Mesothelial cell of epicardium (in vitro differentiated cells): ENCODE measurements around the gene ZFX. TPM values are rescaled to one million over a fixed set of nuclear protein-coding genes. Genes with fewer than 3 reads are reported as not detected.

Source experiments
- DNase-seq, 2 experiments: peaks; one replicate each; pipeline ENCODE4 v3.0.0; 2021; ENCODE audit warnings: low spot score in 2 of 2; ENCODE audit not compliant: unreplicated experiment in 2 of 2
- H3K27ac Mint-ChIP-seq: 2 replicates; pipeline ENCODE4 v1.8.0; 2021; ENCODE audit warnings: mixed read lengths
- H3K27me3 Mint-ChIP-seq: 2 replicates; pipeline ENCODE4 v1.8.0; 2021; ENCODE audit warnings: low read depth, mixed read lengths
- H3K36me3 Mint-ChIP-seq: 2 replicates; pipeline ENCODE4 v1.8.0; 2021; ENCODE audit warnings: mixed read lengths
- H3K4me1 Mint-ChIP-seq: 2 replicates; pipeline ENCODE4 v1.8.0; 2021; ENCODE audit warnings: mixed read lengths
- H3K4me3 Mint-ChIP-seq: 2 replicates; pipeline ENCODE4 v1.8.0; 2021; ENCODE audit warnings: mild to moderate bottlenecking, moderate library complexity, mixed read lengths
- H3K9me3 Mint-ChIP-seq: 2 replicates; pipeline ENCODE4 v1.8.0; 2021; ENCODE audit warnings: mixed read lengths
- CTCF ChIP-seq: fragments of 200-600 bp; sonication (generic); IDR thresholded peaks from one replicate; pipeline ENCODE4 v1.5.0; 2021; ENCODE audit warnings: antibody characterized with exemption; ENCODE audit not compliant: unreplicated experiment
- total RNA-seq: library from RNA; stranded (reverse); gene quantifications from 3 replicates; pipeline ENCODE4 v1.2.1, GENCODE V29; 2021

The ZFX gene
- total RNA-seq, 1 donor from 2014 or later: 131 TPM

- DNase-seq: no peak
- no peak overlapping the region for H3K4me3 Mint-ChIP-seq
- no peak for TF ChIP-seq CTCF
- peaks cover 8% of the 10 kb centered on the region for H3K36me3 Mint-ChIP-seq
- peak overlapping the region; percentile 75 for H3K27ac Mint-ChIP-seq
- peaks cover 36% of the 10 kb centered on the region for H3K4me1 Mint-ChIP-seq
- H3K9me3 Mint-ChIP-seq: peaks cover 3% of the 10 kb centered on the region
- H3K27me3 Mint-ChIP-seq: no peaks in the 10 kb centered on the region
These were observed 67.3 kb downstream of the ZFX start for GRCh38 chrX:24216827-24217226.

- H3K27me3 Mint-ChIP-seq: no peaks in the 10 kb centered on the region
- no peak for TF ChIP-seq CTCF
- H3K9me3 Mint-ChIP-seq: peaks cover 3% of the 10 kb centered on the region
- peaks cover 4% of the 10 kb centered on the region for H3K36me3 Mint-ChIP-seq
- no peak for DNase-seq
- no peak overlapping the region for H3K27ac Mint-ChIP-seq
- peaks cover 44% of the 10 kb centered on the region for H3K4me1 Mint-ChIP-seq
- H3K4me3 Mint-ChIP-seq: no peak overlapping the region
These were observed 69.8 kb downstream of the ZFX start for GRCh38 chrX:24219320-24219719.

GRCh38 chrX:24221872-24222271 lies 72.3 kb downstream of the ZFX start:
- no peak for DNase-seq
- H3K36me3 Mint-ChIP-seq: peaks cover 19% of the 10 kb centered on the region
- H3K9me3 Mint-ChIP-seq: peaks cover 14% of the 10 kb centered on the region
- peaks cover 19% of the 10 kb centered on the region for H3K4me1 Mint-ChIP-seq
- no peaks in the 10 kb centered on the region for H3K27me3 Mint-ChIP-seq
- no peak for TF ChIP-seq CTCF
- H3K4me3 Mint-ChIP-seq: no peak overlapping the region
- peak overlapping the region; percentile 49 for H3K27ac Mint-ChIP-seq

- no peak for DNase-seq
- Mint-ChIP-seq H3K4me3 (no peak overlapping the region), H3K27me3 (no peaks in the 10 kb centered on the region), H3K4me1 (peaks cover 17% of the 10 kb centered on the region), H3K9me3 (peaks cover 18% of the 10 kb centered on the region), H3K27ac (no peak overlapping the region), H3K36me3 (peaks cover 20% of the 10 kb centered on the region)
- TF ChIP-seq CTCF: no peak
These were observed 75.7 kb downstream of the ZFX start for GRCh38 chrX:24225265-24225664.

DNA sequence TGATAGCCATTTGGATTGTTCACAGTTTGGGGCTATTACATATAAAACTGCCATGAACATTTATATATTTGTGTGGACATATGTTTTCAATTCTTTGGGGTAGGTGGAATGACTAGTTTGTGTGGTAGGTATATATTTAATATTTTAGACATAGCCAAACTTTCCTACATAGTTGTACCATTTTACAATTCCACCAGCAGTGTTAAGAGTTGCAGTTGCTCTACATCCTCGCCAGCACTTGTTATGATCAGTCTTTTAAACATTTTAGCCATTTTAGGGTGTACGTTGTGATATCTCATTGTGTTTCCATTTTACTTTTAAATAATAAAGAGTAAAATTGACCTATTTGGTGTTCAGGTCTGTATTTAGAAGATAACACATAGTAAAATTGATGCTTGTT lies 76.6 kb downstream of the ZFX start:
- no peak for TF ChIP-seq CTCF
- H3K4me1 Mint-ChIP-seq: peaks cover 23% of the 10 kb centered on the region
- peaks cover 20% of the 10 kb centered on the region for H3K36me3 Mint-ChIP-seq
- H3K27me3 Mint-ChIP-seq: no peaks in the 10 kb centered on the region
- no peak for DNase-seq
- H3K9me3 Mint-ChIP-seq: peaks cover 18% of the 10 kb centered on the region
- H3K27ac Mint-ChIP-seq: no peak overlapping the region
- H3K4me3 Mint-ChIP-seq: no peak overlapping the region

- no peak overlapping the region for H3K27ac Mint-ChIP-seq
- no peak overlapping the region for H3K4me3 Mint-ChIP-seq
- H3K27me3 Mint-ChIP-seq: no peaks in the 10 kb centered on the region
- peaks cover 18% of the 10 kb centered on the region for H3K9me3 Mint-ChIP-seq
- H3K4me1 Mint-ChIP-seq: peaks cover 18% of the 10 kb centered on the region
- no peak for DNase-seq
- peaks cover 20% of the 10 kb centered on the region for H3K36me3 Mint-ChIP-seq
- no peak for TF ChIP-seq CTCF
These were observed 79.1 kb downstream of the ZFX start for GRCh38 chrX:24228596-24228995.
